GM12892 (cell line): ENCODE results near the gene ZNF784.

Source experiments
- POLR2A ChIP-seq: IDR thresholded peaks from 2 replicates; pipeline ENCODE4 v1.6.1; 2011; ENCODE audit warnings: low read depth, low read length, control low read depth
- POLR2AphosphoS5 ChIP-seq: IDR thresholded peaks from 2 replicates; pipeline ENCODE4 v1.6.1; 2011; ENCODE audit warnings: low read depth, low read length, control low read depth
- TAF1 ChIP-seq: IDR thresholded peaks from 2 replicates; pipeline ENCODE4 v1.6.1; 2011; ENCODE audit warnings: low read depth, mild to moderate bottlenecking, control low read depth, low read length, borderline replicate concordance

- TF ChIP-seq POLR2AphosphoS5: no peak
- TF ChIP-seq POLR2A: no peak
- no peak for TF ChIP-seq TAF1
Observed at GRCh38 chr19:55606817-55607216, 17.5 kb downstream of the ZNF784 start.
